ENCODE measurements around the gene STARD13. TPM values are rescaled to one million over a fixed set of nuclear protein-coding genes. Genes with fewer than 3 reads are reported as not detected.

The STARD13 gene
- total RNA-seq, 1 experiment from 2014 or later, result 2.1 TPM

DNA sequence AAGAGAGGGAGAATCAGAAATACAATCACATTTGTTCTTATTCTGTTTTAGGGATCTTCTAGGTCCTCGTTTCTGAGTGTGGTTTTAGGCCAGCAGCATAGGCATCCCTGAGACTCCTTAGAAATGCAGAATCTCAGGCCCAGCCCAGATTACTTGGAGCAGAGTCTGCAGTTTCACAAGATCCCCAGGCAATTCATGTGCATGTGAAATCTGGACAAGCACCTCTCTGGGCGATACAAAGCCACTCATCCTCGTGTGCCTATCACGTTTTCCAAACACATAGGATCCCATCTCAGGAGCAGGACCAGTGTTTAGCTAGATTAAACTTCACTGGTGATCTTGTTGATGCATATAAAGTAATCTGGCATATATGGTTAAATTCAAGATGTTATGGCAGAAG is 182.1 kb downstream of the STARD13 start:
- no CpG with 5 or more reads among the region's 4 CpGs for WGBS (ENCODE audit: extremely low coverage, insufficient read length, low lambda C conversion rate)
- no peak overlapping the region for H3K9ac ChIP-seq (ENCODE audit: extremely low read depth, insufficient read length, low read length)
- Mint-ChIP-seq H3K4me1 (peaks cover 4 to 6% of the 10 kb centered on the region in 2 experiments; a peak in 3 of 4 replicates), H3K9me3 (no peaks in the 10 kb centered on the region), H3K27ac (no peak overlapping the region), H3K27me3 (ENCODE audit: low read depth) (no peaks in the 10 kb centered on the region), H3K36me3 (ENCODE audit: insufficient read depth in 1 of 3, low read depth in 3 of 3) (peaks cover 0 to 7% (median 0%) of the 10 kb centered on the region in 3 experiments; a peak in 2 of 7 replicates), H3K4me3 (no peak overlapping the region)
- no peak overlapping the region for H2BK120ac ChIP-seq (ENCODE audit: low read depth, low read length, poor library complexity, severe bottlenecking)
- H3K79me2 ChIP-seq (ENCODE audit: insufficient read depth, low read length), result no peaks in the 10 kb centered on the region
- no peaks in the 10 kb centered on the region for H3K79me1 ChIP-seq (ENCODE audit: insufficient read depth, low read depth, low read length, poor library complexity, severe bottlenecking)
- H3K23ac ChIP-seq (ENCODE audit: insufficient read length, low read depth, low read length), result no peak overlapping the region
- H4K5ac ChIP-seq (ENCODE audit: insufficient read length, low read depth, low read length), result no peak overlapping the region
- H2BK20ac ChIP-seq (ENCODE audit: low read depth, low read length, poor library complexity, severe bottlenecking), result no peak overlapping the region
- no peak overlapping the region for H3K18ac ChIP-seq (ENCODE audit: insufficient read length, low read depth, low read length)
- H3T11ph ChIP-seq (ENCODE audit: low read length), result no peak overlapping the region
- H3K23me2 ChIP-seq (ENCODE audit: insufficient read length, low read depth, low read length, poor library complexity, severe bottlenecking), result no peaks in the 10 kb centered on the region
- H2AFZ ChIP-seq (ENCODE audit: low read length), result no peak overlapping the region
- no peaks in the 10 kb centered on the region for H3K9me3 ChIP-seq (ENCODE audit: control insufficient read depth, low read depth, low read length)
- no peaks in the 10 kb centered on the region for H3K27me3 ChIP-seq (ENCODE audit: insufficient read depth, low read length)
- H3K56ac ChIP-seq (ENCODE audit: insufficient read length, low read depth, low read length), result no peak overlapping the region
- H4K20me1 ChIP-seq (ENCODE audit: control insufficient read depth, insufficient read depth, insufficient read length), result no peaks in the 10 kb centered on the region
- H3K4ac ChIP-seq (ENCODE audit: low read depth, low read length), result no peak overlapping the region
- TF ChIP-seq, protein P1, sequence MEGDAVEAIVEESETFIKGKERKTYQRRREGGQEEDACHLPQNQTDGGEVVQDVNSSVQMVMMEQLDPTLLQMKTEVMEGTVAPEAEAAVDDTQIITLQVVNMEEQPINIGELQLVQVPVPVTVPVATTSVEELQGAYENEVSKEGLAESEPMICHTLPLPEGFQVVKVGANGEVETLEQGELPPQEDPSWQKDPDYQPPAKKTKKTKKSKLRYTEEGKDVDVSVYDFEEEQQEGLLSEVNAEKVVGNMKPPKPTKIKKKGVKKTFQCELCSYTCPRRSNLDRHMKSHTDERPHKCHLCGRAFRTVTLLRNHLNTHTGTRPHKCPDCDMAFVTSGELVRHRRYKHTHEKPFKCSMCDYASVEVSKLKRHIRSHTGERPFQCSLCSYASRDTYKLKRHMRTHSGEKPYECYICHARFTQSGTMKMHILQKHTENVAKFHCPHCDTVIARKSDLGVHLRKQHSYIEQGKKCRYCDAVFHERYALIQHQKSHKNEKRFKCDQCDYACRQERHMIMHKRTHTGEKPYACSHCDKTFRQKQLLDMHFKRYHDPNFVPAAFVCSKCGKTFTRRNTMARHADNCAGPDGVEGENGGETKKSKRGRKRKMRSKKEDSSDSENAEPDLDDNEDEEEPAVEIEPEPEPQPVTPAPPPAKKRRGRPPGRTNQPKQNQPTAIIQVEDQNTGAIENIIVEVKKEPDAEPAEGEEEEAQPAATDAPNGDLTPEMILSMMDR (conservative IDR thresholded peaks at IDR 0.05), result no peak
- H2AK5ac ChIP-seq (ENCODE audit: insufficient read length, low read length), result no peak overlapping the region
- H2BK5ac ChIP-seq (ENCODE audit: insufficient read length, low read length), result no peak overlapping the region
- no peak overlapping the region for H4K8ac ChIP-seq (replicated peaks; ENCODE audit: insufficient read length, low read depth, low read length)
- no peak overlapping the region for H2BK12ac ChIP-seq (ENCODE audit: insufficient read length, low read depth, low read length)
- DNase-seq, result no peak
- H3K4me1 ChIP-seq (ENCODE audit: insufficient read depth, low read length), result no peaks in the 10 kb centered on the region
- H3K27ac ChIP-seq (ENCODE audit: insufficient read length, low read depth, low read length), result no peak overlapping the region
- H2BK15ac ChIP-seq (ENCODE audit: low read depth, low read length), result no peak overlapping the region
- no peak overlapping the region for H3K14ac ChIP-seq (ENCODE audit: insufficient read depth, low read length)
- H3K4me2 ChIP-seq (ENCODE audit: insufficient read depth, insufficient read length, low read length), result no peak overlapping the region
- H4K91ac ChIP-seq (ENCODE audit: insufficient read length, low read depth, low read length), result no peak overlapping the region

Data from H9 (cell line).